HT1080 (cell line): Measurements from ENCODE around the gene TNF. TPM values are rescaled to one million over a fixed set of nuclear protein-coding genes. Genes with fewer than 3 reads are reported as not detected.

ENCODE experiments used
- DNase-seq: peaks from one replicate; pipeline ENCODE4 v3.0.0-alpha.2; 2015; ENCODE audit warnings: low read depth
- total RNA-seq: library from RNA; depleted of rRNA; stranded (reverse); fragments of >200 nt; shearing (Covaris generic); gene quantifications from 2 replicates; pipeline ENCODE4 v1.2.3, GENCODE V29; 2014

TNF gene
- total RNA-seq, 1 experiment from 2014 or later: not detected

DNA sequence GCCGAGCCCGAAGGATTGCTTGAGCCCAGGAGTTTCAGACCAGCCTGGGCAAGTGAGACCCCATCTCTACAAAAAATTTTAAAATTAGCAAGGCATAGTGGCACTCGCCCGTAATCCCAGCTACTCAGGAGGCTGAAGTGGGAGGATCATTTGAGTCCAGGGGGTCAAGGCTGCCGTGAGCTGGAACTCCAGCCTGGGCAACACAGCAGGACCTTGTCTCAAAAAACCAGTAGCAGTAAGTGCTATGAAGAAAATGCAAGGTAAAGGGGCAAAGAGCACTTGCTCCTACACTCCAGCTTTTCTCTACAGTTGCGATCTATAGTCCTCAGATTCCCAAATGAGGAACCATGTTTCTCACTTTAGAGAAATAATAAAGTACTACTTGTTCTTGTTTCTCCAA is 31.7 kb upstream of the TNF start:
- DNase-seq: no peak

DNA sequence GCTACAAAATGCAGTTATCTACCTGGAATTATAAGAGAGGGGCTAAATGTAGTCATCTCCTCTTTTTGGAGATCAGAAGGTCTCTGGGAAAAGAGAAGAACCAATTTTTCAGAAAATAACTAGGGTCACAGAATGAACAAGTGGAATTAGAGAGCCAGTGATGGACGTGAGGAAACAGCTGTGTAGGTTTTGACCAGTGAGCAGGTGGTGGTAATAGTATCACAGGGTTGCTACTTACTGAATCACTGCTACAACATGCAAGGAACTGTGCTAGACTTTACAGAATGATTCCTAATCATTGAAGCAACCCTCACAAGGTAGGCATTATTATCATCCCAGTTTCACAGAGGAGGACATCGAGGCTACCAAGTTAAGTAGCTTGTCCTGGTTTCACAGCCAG is 30.7 kb upstream of the TNF start:
- DNase-seq: no peak

GRCh38 chr6:31545291-31545690 is 30.1 kb upstream of the TNF start:
- no peak for DNase-seq

DNA sequence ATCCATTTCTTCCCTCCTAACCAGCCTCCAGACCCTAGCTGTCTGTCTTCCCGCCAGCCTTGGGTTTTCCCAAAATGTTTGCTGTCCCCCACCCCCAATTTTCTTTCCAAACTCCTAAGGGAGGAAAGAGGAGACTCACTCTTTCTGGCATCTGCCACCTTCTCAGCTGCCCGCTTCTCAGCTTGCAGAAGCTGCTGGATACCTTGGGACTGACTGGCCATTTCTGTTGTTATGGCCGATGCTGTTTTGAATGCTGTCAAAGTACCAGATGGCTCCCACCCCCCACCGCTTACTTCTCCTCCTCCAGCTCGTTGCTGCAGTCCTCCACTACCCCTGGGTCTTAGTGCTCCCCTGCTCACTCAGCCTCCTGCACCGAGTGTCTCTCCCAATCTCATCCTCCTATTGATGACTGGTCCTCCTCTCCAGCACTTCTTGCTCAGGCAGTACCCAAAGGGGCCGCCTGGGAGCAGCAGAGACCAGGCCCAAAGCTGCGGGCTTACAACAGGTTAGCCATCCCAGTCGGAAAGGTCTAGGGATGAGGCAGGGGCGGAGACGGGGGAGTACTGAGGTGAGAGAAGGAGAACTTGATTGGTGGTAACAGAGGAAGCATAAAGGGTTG is 28.9 kb upstream of the TNF start, which contains the start of gene ATP6V1G2:
TSS of gene ATP6V1G2 (minus strand) at position 270 of the 619 bp plus-strand sequence. CDS start at position 221, 49 bp downstream.
- peak; percentile 94 for DNase-seq

DNA sequence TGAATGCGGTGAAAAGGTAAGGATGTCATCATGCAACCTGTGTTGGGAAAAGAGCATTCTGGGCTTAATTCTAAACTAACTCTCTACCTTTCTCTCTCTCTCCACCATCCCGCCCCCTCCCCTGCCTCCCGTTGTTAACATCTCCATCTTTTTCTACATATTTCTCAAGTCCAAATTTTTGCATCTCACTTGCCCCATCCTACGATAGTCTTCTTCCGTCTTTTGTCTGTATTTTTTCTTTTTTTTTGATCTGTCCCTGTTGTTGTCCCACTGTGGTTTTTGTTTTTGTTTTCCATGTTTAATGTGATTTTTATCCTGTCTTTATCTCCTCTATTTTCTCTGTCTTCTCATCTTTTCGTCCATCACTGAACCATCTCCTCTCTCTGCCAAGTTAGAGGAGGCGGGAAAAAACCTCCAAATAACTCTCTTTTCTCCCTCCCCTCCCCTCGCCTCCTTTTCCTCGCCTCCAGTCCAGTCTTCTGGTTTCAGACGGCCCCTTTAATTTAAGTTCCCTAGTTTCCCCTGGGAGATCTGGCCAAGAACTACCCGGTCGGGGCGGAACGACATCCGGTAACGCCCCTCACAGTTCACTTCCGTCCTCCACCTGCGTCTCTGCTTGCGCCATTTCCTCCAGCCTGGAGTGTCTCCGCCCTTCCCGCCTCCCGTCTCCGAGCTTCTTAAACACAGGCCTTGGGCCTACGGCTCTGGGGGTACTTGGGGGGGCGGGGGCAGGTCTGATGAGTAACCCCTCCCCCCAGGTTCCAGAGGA is 28.2 kb upstream of the TNF start, which contains the start of gene NFKBIL1:
TSS of gene NFKBIL1 (plus strand) at position 651 of the 769 bp plus-strand sequence. CDS start at position 738, 87 bp downstream.
- DNase-seq: peak; percentile 97

DNA sequence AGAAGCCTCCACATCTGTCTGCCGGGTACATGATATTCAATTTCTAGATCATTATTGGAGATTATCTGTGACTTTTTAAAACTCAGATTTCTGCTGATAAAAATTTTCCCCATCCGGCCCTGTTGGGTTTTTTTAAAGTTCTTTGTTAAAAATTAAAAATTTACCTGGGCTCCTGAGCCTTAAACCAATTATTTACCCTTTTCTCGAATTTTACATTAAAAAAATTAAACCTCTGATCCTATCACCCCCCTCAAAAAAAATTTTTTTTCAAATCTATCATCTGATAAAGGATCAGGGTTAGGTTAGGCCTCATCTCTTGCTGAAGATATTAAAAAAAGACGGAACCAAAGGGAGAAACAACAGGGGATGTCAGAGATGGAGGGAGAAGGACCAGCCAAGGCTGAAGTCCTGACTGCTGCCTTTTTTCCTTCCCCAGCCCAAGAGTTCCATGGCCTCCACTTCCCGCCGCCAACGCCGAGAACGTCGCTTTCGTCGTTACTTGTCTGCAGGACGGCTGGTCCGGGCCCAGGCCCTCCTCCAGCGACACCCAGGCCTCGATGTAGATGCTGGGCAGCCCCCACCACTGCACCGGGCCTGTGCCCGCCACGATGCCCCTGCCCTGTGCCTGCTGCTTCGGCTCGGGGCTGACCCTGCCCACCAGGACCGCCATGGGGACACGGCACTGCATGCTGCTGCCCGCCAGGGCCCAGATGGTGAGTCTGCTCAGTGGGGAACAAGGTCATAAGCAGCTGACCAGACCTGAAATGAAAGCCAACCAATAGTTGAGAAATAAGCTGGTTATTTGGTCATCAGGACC is 27.4 kb upstream of the TNF start:
- no peak for DNase-seq

GRCh38 chr6:31548544-31548873 is 26.9 kb upstream of the TNF start:
- DNase-seq: no peak

- peak; percentile 63 for DNase-seq
Measured at GRCh38 chr6:31551371-31551770, 24.0 kb upstream of the TNF start.

DNA sequence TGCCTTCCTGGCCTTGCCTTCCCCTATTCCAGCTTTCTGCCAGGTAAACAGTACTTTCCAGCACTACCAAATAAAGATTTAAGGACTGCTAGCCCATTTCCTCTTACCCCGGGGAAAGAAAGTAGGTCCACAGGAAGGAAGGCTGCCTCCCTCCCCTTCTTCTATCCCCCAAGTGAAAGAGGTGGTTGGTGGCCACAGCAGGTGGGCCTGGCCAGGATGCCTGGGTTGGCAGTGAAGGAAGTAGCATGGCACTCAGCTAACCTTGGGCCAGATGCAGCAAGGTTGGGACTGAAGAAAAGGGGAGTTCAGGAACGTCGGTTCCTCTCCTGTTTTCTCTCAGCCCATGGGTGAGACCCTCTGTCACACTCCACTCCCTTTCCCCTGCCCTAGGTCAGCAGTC is 19.1 kb upstream of the TNF start:
- DNase-seq: no peak

GRCh38 chr6:31557443-31558317 is 17.7 kb upstream of the TNF start:
- no peak for DNase-seq

DNA sequence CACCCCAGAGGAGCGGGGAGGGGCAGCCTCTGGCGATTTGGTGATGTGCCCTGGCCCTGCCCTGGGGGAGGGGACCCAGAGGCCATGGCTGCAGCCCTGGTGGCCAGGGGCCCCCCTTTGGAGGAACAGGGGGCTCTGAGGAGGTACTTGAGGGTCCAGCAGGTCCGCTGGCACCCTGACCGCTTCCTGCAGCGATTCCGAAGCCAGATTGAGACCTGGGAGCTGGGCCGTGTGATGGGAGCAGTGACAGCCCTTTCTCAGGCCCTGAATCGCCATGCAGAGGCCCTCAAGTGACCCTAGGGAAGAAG is 17.1 kb upstream of the TNF start:
- no peak for DNase-seq

DNA sequence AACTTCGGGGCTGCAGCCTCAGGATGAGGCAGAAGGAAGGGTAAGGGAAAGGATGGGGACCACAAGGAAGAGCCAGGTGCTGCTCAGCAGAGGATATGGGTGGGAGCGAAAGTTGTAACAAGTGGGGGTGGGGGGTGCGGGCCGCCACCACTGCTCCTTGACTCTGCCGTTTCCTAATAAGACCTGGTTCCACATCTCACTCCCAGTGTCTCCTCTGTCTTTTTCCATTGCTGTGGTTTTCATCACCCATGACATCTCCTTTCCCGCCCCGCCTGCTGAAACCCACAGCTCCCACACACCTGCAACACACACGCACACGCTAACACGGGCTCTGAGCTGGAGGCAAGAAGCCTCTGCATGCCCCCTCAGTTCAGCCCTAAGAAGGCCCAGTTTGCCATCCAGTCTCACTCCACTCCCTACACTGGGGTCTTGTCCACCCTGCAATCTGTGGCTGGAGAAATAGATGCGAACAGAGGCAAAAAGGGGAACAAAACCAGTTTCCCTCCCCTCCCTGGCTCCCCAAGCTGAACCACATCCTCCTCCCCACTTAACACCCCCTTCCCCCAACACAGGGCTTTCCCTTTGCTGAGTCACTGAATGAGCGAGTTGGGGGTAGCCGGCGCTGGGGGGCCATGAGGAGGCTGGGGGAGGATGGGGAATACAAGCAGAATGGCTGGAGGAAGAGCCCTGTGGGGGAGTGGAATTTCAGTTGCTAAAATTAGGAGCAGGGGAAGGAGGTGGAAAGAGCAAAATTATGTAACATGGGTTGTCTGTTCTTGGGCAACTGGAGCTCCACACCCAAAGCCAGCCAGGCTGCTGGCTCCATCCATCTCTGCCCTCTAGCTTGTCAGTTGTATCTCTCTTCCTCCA is 16.5 kb upstream of the TNF start:
- peak; percentile 46 for DNase-seq

DNA sequence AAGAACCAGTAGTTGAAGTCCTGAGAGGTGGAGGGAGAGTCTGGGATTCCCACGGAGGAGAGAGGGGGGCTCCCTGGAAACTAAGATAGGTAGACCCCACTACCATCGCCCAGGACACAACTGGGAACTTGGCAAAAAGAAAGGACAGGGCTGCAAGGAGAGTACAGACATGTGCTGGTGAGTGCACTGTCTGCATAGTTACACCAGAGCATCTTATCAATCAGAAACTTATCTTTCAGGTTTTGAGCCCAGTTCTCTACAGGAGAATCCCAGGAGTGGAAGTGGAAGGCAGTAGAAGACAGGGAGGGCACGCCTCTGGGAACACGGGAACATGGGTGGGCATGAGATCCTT is 15.8 kb upstream of the TNF start:
- no peak for DNase-seq

- peak; percentile 95 for DNase-seq
Measured at GRCh38 chr6:31559958-31560696, 15.2 kb upstream of the TNF start.

GRCh38 chr6:31560697-31561058 is 14.7 kb upstream of the TNF start:
- no peak for DNase-seq

DNA sequence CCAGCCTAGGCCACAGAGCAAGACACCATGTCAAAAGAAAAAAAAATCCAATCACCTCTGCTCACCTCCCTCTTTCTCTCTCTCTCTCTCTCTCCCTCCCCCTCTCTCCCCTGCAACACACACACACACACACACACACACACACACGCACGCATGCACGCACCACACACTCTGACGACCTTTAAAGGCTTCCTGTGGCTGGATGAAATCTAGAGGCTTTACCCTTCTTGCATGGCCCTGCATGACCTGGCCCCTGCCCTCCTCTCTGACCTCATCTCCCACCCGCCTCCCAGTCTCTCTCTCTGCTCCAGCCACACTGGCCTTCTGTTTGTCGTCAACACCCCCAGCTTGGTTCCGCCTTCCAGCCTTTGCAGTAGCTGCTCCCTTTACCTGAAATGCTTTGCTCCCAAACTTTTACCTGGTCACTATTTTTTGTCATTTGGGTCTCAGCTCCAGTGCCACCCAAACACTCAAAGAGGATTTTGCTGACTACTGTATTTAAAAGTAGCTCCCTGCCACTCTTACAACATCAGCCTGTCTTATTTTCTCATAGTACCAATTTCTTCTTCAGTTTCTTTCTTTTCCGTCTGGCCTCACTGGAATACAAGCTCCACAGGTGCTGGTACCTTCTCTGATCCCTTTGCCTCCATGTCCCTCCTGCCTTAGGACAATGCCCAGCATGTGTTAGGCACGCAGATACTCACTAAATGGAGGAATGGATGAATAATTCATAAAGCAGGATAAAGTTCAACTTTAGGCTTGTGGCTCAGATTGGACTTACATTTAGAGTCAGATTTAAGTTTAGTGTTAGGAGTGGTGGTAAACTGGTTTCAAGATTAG is 7.6 kb upstream of the TNF start:
- DNase-seq: no peak

GRCh38 chr6:31568537-31568961 is 6.8 kb upstream of the TNF start:
- DNase-seq: no peak

DNA sequence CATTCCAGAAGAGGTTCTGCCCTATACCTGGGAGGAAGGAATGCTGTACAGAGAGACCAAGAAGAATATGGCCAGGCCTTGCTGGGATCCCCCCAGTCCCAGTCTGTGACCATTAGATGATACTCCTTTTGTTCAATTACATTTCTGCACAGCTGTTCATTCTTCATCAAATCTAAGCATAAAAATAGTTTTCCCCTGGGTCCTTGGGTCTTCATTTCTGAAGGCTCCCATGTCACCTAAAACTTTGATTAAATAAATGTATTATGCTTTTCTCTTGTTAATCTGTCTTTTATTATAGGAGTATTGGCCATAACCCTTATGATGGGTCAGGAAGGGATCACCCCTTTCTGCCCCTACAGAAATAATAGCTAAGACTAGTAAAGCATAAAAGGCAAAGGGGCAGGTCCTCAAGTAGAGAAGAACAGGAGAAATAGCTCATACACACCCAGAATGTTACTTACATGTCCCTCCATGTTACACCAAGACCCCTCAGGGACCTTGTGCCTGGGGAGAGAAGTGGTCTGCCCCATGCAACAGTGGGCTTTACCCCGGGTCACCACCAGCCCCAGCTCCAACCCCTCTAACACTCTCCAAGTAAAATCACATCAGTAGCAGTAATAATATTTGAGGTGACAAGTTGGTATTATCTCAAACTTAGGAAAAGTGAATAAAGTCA is 5.4 kb upstream of the TNF start:
- DNase-seq: no peak
